GM19351 (cell line): Measurements from ENCODE around the gene GSTA2.
"Not testable (repeated sequence)": the region's sequence is repeated elsewhere in the genome, so short reads cannot be mapped to it uniquely, and the experiment has no call there.

Experiments
- ATAC-seq: cut with Tn5 transposase; IDR thresholded peaks from one replicate; pipeline ENCODE4 v1.9.1; 2021; ENCODE audit warnings: mild to moderate bottlenecking, moderate library complexity; ENCODE audit not compliant: unreplicated experiment

Gene GSTA2

GRCh38 chr6:52726741-52727535 is 36.3 kb downstream of the GSTA2 start:
- ATAC-seq: no peak

GRCh38 chr6:52726193-52726542 is 37.1 kb downstream of the GSTA2 start:
- no peak for ATAC-seq

- ATAC-seq: no peak
These were observed 37.6 kb downstream of the GSTA2 start for GRCh38 chr6:52725535-52726192.

- ATAC-seq: no peak
These were observed 38.1 kb downstream of the GSTA2 start for GRCh38 chr6:52725143-52725534.

- ATAC-seq: peak; percentile 100
These were observed 38.7 kb downstream of the GSTA2 start for GRCh38 chr6:52724406-52725121.

GRCh38 chr6:52724042-52724405 is 39.3 kb downstream of the GSTA2 start:
- no peak for ATAC-seq

GRCh38 chr6:52720321-52720720 is 43.0 kb downstream of the GSTA2 start:
- ATAC-seq: no peak

GRCh38 chr6:52718550-52718949 is 44.7 kb downstream of the GSTA2 start:
- no peak for ATAC-seq

GRCh38 chr6:52714761-52715160 is 48.5 kb downstream of the GSTA2 start:
- not testable (repeated sequence) for ATAC-seq

- no peak for ATAC-seq
These were observed 51.1 kb downstream of the GSTA2 start for GRCh38 chr6:52712136-52712535.

- no peak for ATAC-seq
These were observed 55.2 kb downstream of the GSTA2 start for GRCh38 chr6:52707963-52708680.

- ATAC-seq: no peak
These were observed 57.3 kb downstream of the GSTA2 start for GRCh38 chr6:52706001-52706400.

- not testable (repeated sequence) for ATAC-seq
These were observed 58.3 kb downstream of the GSTA2 start for GRCh38 chr6:52704781-52705502.

- no peak for ATAC-seq
These were observed 59.2 kb downstream of the GSTA2 start for GRCh38 chr6:52704060-52704459.
